IPS-18c (cell line): ENCODE data around the gene RIPOR3.

ENCODE experiments used
- H3K4me3 ChIP-seq: 2 replicates; pipeline ENCODE4 v1.7.0; 2013; ENCODE audit warnings: low read depth, mild to moderate bottlenecking, low read length, moderate library complexity; ENCODE audit not compliant: insufficient read depth
- H3K9me3 ChIP-seq: one replicate; pipeline ENCODE4 v1.6.1; 2013; ENCODE audit warnings: mild to moderate bottlenecking, low read length, moderate library complexity; ENCODE audit not compliant: control insufficient read depth, insufficient read depth

Gene RIPOR3

GRCh38 chr20:50583442-50584150 is 107.7 kb downstream of the RIPOR3 start:
- Histone ChIP-seq H3K9me3 (no peaks in the 10 kb centered on the region), H3K4me3 (no peak overlapping the region)

- Histone ChIP-seq H3K4me3 (no peak overlapping the region), H3K9me3 (no peaks in the 10 kb centered on the region)
Observed at GRCh38 chr20:50582591-50583234, 108.6 kb downstream of the RIPOR3 start.

GRCh38 chr20:50582092-50582491 is 109.2 kb downstream of the RIPOR3 start:
- Histone ChIP-seq H3K9me3 (no peaks in the 10 kb centered on the region), H3K4me3 (no peak overlapping the region)

- no peak overlapping the region for H3K4me3 ChIP-seq
- H3K9me3 ChIP-seq, result no peaks in the 10 kb centered on the region
Observed at GRCh38 chr20:50580842-50581544, 110.3 kb downstream of the RIPOR3 start.

- H3K4me3 ChIP-seq, result no peak overlapping the region
- H3K9me3 ChIP-seq, result no peaks in the 10 kb centered on the region
Observed at GRCh38 chr20:50580016-50580747, 111.2 kb downstream of the RIPOR3 start.

- Histone ChIP-seq H3K4me3 (no peak overlapping the region), H3K9me3 (no peaks in the 10 kb centered on the region)
Observed at GRCh38 chr20:50579511-50579910, 111.8 kb downstream of the RIPOR3 start.

GRCh38 chr20:50578778-50579165 is 112.6 kb downstream of the RIPOR3 start:
- no peak overlapping the region for H3K4me3 ChIP-seq
- no peaks in the 10 kb centered on the region for H3K9me3 ChIP-seq

GRCh38 chr20:50578061-50578777 is 113.1 kb downstream of the RIPOR3 start:
- H3K9me3 ChIP-seq, result no peaks in the 10 kb centered on the region
- H3K4me3 ChIP-seq, result no peak overlapping the region

GRCh38 chr20:50577175-50578018 is 113.9 kb downstream of the RIPOR3 start:
- Histone ChIP-seq H3K9me3 (no peaks in the 10 kb centered on the region), H3K4me3 (no peak overlapping the region)

GRCh38 chr20:50575865-50576720 is 115.2 kb downstream of the RIPOR3 start:
- H3K9me3 ChIP-seq, result no peaks in the 10 kb centered on the region
- H3K4me3 ChIP-seq, result no peak overlapping the region

GRCh38 chr20:50574586-50574985 is 116.8 kb downstream of the RIPOR3 start:
- no peak overlapping the region for H3K4me3 ChIP-seq
- H3K9me3 ChIP-seq, result no peaks in the 10 kb centered on the region

- Histone ChIP-seq H3K4me3 (no peak overlapping the region), H3K9me3 (no peaks in the 10 kb centered on the region)
Observed at GRCh38 chr20:50574108-50574507, 117.2 kb downstream of the RIPOR3 start.

- H3K4me3 ChIP-seq, result no peak overlapping the region
- peaks cover 2% of the 10 kb centered on the region for H3K9me3 ChIP-seq
Observed at GRCh38 chr20:50572938-50573777, 118.2 kb downstream of the RIPOR3 start.

- Histone ChIP-seq H3K4me3 (no peak overlapping the region), H3K9me3 (peaks cover 2% of the 10 kb centered on the region)
Observed at GRCh38 chr20:50571466-50571865, 119.9 kb downstream of the RIPOR3 start.
